ENCODE measurements around the gene FRAS1.
"Not testable (repeated sequence)": the region's sequence is repeated elsewhere in the genome, so short reads cannot be mapped to it uniquely, and the experiment has no call there.

The FRAS1 gene

GRCh38 chr4:78296261-78296660 is 239.1 kb downstream of the FRAS1 start:
- no peak for DNase-seq

- no peak for DNase-seq
Measured at GRCh38 chr4:78297116-78297800, 240.1 kb downstream of the FRAS1 start.

GRCh38 chr4:78298618-78299017 is 241.5 kb downstream of the FRAS1 start:
- DNase-seq, result no peak

- DNase-seq, result no peak
Measured at GRCh38 chr4:78299565-78299972, 242.4 kb downstream of the FRAS1 start.

- DNase-seq, result not testable (repeated sequence)
Measured at GRCh38 chr4:78307263-78307662, 250.1 kb downstream of the FRAS1 start.

- DNase-seq, result no peak
Measured at GRCh38 chr4:78308517-78308916, 251.4 kb downstream of the FRAS1 start.

- no peak for DNase-seq
Measured at GRCh38 chr4:78309352-78309751, 252.2 kb downstream of the FRAS1 start.

GRCh38 chr4:78310007-78310739 is 253.1 kb downstream of the FRAS1 start:
- DNase-seq, result no peak

- DNase-seq, result no peak
Measured at GRCh38 chr4:78310740-78311115, 253.6 kb downstream of the FRAS1 start.

GRCh38 chr4:78311306-78311705 is 254.2 kb downstream of the FRAS1 start:
- peak in 1 of 2 experiments; percentile 0 for DNase-seq

- no peak for DNase-seq
Measured at GRCh38 chr4:78312989-78313753, 256.0 kb downstream of the FRAS1 start.

- DNase-seq, result no peak
Measured at GRCh38 chr4:78313754-78314120, 256.6 kb downstream of the FRAS1 start.

GRCh38 chr4:78318126-78318525 is 261.0 kb downstream of the FRAS1 start:
- no peak for DNase-seq

- no peak for DNase-seq
Measured at GRCh38 chr4:78320349-78320935, 263.3 kb downstream of the FRAS1 start.

GRCh38 chr4:78322032-78322431 is 264.9 kb downstream of the FRAS1 start:
- no peak for DNase-seq

- DNase-seq, result no peak
Measured at GRCh38 chr4:78323439-78323838, 266.3 kb downstream of the FRAS1 start.

- no peak for DNase-seq
Measured at GRCh38 chr4:78324625-78325024, 267.5 kb downstream of the FRAS1 start.

GRCh38 chr4:78325271-78326157 is 268.4 kb downstream of the FRAS1 start:
- DNase-seq, result no peak

GRCh38 chr4:78328591-78328990 is 271.5 kb downstream of the FRAS1 start:
- not testable (repeated sequence) for DNase-seq

GRCh38 chr4:78331186-78331585 is 274.1 kb downstream of the FRAS1 start:
- DNase-seq, result no peak

GRCh38 chr4:78331965-78332364 is 274.8 kb downstream of the FRAS1 start:
- no peak for DNase-seq

- no peak for DNase-seq
Measured at GRCh38 chr4:78332976-78333375, 275.9 kb downstream of the FRAS1 start.

Measured in NCI-H446 (cell line).